ENCODE results near the gene FLRT2.

GRCh38 chr14:85577543-85578114 is 47.7 kb downstream of the FLRT2 start:
- no peak for TF ChIP-seq POLR2A (IDR thresholded peaks at IDR 0.05)
- no peak for TF ChIP-seq CTCF (IDR thresholded peaks at IDR 0.05)
- TF ChIP-seq POLR2AphosphoS5 (IDR thresholded peaks at IDR 0.05), result no peak
- TF ChIP-seq EP300 (IDR thresholded peaks at IDR 0.05; ENCODE audit: low read depth), result no peak
